Breast epithelium (tissue), 3 donors: ENCODE data around the gene PCMTD2.

ENCODE experiments used
- POLR2A ChIP-seq: fragments of 450-650 bp; IDR thresholded peaks from one replicate; pipeline ENCODE4 v1.6.1; 2016; ENCODE audit warnings: antibody characterized with exemption, mild to moderate bottlenecking, moderate library complexity
- TF ChIP-seq, protein P1 (sequence below), 3 donors: fragments of 450-650 bp; IDR thresholded peaks; one replicate each; pipeline ENCODE4 v1.5.1; 2016 to 2017; ENCODE audit warnings: antibody characterized with exemption in 3 of 3, mild to moderate bottlenecking in 3 of 3, moderate library complexity in 3 of 3

DNA sequence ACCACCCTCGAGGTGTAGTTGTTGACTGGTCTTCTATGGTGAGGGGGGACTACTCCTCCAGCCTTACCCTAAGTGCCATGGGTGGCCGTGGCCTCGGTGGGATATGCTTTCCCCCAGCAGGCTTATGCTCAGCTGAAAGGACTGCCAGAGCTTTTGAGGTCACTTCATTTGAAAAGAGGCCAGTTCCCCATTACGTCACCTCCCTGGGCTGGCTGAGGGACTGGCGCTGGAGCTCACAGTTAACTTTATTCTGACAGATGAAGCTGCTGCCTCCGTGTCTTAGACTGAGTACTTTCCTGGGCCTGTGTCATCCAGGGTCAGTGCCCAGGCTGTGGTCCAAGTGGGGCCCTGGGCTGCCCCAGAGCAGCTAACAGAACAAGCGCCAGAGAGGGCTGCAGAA, 42.8 kb upstream of the PCMTD2 start:
- TF ChIP-seq, protein P1, sequence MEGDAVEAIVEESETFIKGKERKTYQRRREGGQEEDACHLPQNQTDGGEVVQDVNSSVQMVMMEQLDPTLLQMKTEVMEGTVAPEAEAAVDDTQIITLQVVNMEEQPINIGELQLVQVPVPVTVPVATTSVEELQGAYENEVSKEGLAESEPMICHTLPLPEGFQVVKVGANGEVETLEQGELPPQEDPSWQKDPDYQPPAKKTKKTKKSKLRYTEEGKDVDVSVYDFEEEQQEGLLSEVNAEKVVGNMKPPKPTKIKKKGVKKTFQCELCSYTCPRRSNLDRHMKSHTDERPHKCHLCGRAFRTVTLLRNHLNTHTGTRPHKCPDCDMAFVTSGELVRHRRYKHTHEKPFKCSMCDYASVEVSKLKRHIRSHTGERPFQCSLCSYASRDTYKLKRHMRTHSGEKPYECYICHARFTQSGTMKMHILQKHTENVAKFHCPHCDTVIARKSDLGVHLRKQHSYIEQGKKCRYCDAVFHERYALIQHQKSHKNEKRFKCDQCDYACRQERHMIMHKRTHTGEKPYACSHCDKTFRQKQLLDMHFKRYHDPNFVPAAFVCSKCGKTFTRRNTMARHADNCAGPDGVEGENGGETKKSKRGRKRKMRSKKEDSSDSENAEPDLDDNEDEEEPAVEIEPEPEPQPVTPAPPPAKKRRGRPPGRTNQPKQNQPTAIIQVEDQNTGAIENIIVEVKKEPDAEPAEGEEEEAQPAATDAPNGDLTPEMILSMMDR (IDR thresholded peaks at IDR 0.05), result no peak
- TF ChIP-seq POLR2A, result no peak
